CD14-positive monocyte (primary cell): Measurements from ENCODE around the gene DAB2IP. TPM values are rescaled to one million over a fixed set of nuclear protein-coding genes. Genes with fewer than 3 reads are reported as not detected.

Source experiments
- DNase-seq, 3 donors: peaks; one replicate each; pipeline ENCODE4 v3.0.0-alpha.2; 2011 to 2022
- H2AFZ ChIP-seq: 2 replicates; pipeline ENCODE4 v1.6.0; 2012; ENCODE audit warnings: mild to moderate bottlenecking, low read depth, low read length, inconsistent platforms; ENCODE audit not compliant: insufficient read depth, poor library complexity, severe bottlenecking
- H3K27ac ChIP-seq, 2 donors: 1 replicate in 1 of 2; 2 replicates in 1 of 2; pipeline ENCODE4 v1.5.1; 2012 to 2013; ENCODE audit warnings: low read length in 2 of 2, control low read depth in 1 of 2, inconsistent platforms in 1 of 2, low read depth in 1 of 2, mild to moderate bottlenecking in 1 of 2
- H3K27me3 ChIP-seq, 2 donors: one replicate each; pipeline versions ENCODE4 v1.6.0 to v1.6.1; 2011 to 2013; ENCODE audit warnings: low read length in 2 of 2; ENCODE audit not compliant: control insufficient read depth in 2 of 2, insufficient read depth in 2 of 2
- H3K36me3 ChIP-seq, 2 donors: replicated peaks in 1 of 2; 1 replicate in 1 of 2; 2 replicates in 1 of 2; pipeline versions ENCODE4 v1.5.1 to v1.6.1; 2012 to 2013; ENCODE audit warnings: low read length in 2 of 2, control low read depth in 1 of 2, inconsistent platforms in 1 of 2, mild to moderate bottlenecking in 1 of 2; ENCODE audit not compliant: insufficient read depth in 2 of 2, control insufficient read depth in 1 of 2
- H3K4me1 ChIP-seq, 2 donors: 1 replicate in 1 of 2; 2 replicates in 1 of 2; pipeline versions ENCODE4 v1.5.1 to v1.6.1; 2012 to 2013; ENCODE audit warnings: low read length in 2 of 2, control low read depth in 1 of 2, inconsistent platforms in 1 of 2, mild to moderate bottlenecking in 1 of 2, moderate library complexity in 1 of 2; ENCODE audit not compliant: insufficient read depth in 2 of 2, control insufficient read depth in 1 of 2
- H3K4me2 ChIP-seq: replicated peaks from 2 replicates; pipeline ENCODE3; 2012; ENCODE audit warnings: low read length, moderate library complexity, mild to moderate bottlenecking; ENCODE audit not compliant: poor library complexity, severe bottlenecking; ENCODE audit errors: extremely low read depth
- H3K4me3 ChIP-seq, 3 experiments: fragments of 200-600 bp in 1 of 3; sonication (generic) in 1 of 3; replicated peaks in 1 of 3; 1 replicate in 2 of 3; 2 replicates in 1 of 3; pipeline ENCODE4 v1.5.1; 2011 to 2013; ENCODE audit warnings: low read length in 3 of 3, mild to moderate bottlenecking in 3 of 3, control low read depth in 2 of 3, low read depth in 2 of 3, inconsistent platforms in 1 of 3, moderate library complexity in 1 of 3
- H3K79me2 ChIP-seq: 2 replicates; pipeline ENCODE4 v1.6.0; 2012; ENCODE audit warnings: mild to moderate bottlenecking, control low read depth, inconsistent platforms, low read length, moderate library complexity; ENCODE audit not compliant: insufficient read depth
- H3K9ac ChIP-seq: 2 replicates; pipeline ENCODE4 v1.6.0; 2017; ENCODE audit warnings: low read length, mild to moderate bottlenecking; ENCODE audit not compliant: insufficient read depth, poor library complexity, severe bottlenecking
- H3K9me3 ChIP-seq, 2 donors: replicated peaks in 1 of 2; 1 replicate in 1 of 2; 2 replicates in 1 of 2; pipeline versions ENCODE4 v1.5.1 to v1.6.1; 2012 to 2013; ENCODE audit warnings: low read length in 2 of 2, control low read depth in 1 of 2; ENCODE audit not compliant: control insufficient read depth in 1 of 2, insufficient read depth in 1 of 2
- H4K20me1 ChIP-seq: 2 replicates; pipeline ENCODE4 v1.6.0; 2012; ENCODE audit warnings: mild to moderate bottlenecking, low read length, control low read depth, moderate library complexity; ENCODE audit not compliant: insufficient read depth
- H3K27ac Mint-ChIP-seq, 7 donors: one replicate each; pipeline ENCODE4 v1.8.0; 2020; ENCODE audit warnings: mild to moderate bottlenecking in 7 of 7, mixed read lengths in 7 of 7, moderate library complexity in 6 of 7, inconsistent platforms in 2 of 7
- H3K27me3 Mint-ChIP-seq, 3 donors: one replicate each; pipeline ENCODE4 v1.8.0; 2021 to 2022; ENCODE audit warnings: low read depth in 3 of 3, mild to moderate bottlenecking in 3 of 3, mixed read lengths in 3 of 3, moderate library complexity in 3 of 3, inconsistent platforms in 1 of 3
- H3K36me3 Mint-ChIP-seq, 2 donors: one replicate each; pipeline ENCODE4 v1.8.0; 2020; ENCODE audit warnings: mixed read lengths in 2 of 2, inconsistent platforms in 1 of 2, mild to moderate bottlenecking in 1 of 2
- H3K4me1 Mint-ChIP-seq: one replicate; pipeline ENCODE4 v1.8.0; 2020; ENCODE audit warnings: mild to moderate bottlenecking, mixed read lengths
- H3K4me3 Mint-ChIP-seq, 2 donors: one replicate each; pipeline ENCODE4 v1.8.0; 2020; ENCODE audit warnings: mild to moderate bottlenecking in 2 of 2, mixed read lengths in 2 of 2, moderate library complexity in 1 of 2
- H3K9me3 Mint-ChIP-seq, 7 donors: one replicate each; pipeline ENCODE4 v1.8.0; 2020 to 2022; ENCODE audit warnings: mixed read lengths in 7 of 7, mild to moderate bottlenecking in 6 of 7, moderate library complexity in 6 of 7, inconsistent platforms in 2 of 7
- CTCF ChIP-seq: fragments of 200-600 bp; IDR thresholded peaks from one replicate; pipeline ENCODE4 v1.8.0; 2022; ENCODE audit warnings: antibody characterized with exemption, mild to moderate bottlenecking
- WGBS: methylation state at CpG from one replicate; pipeline ENCODE4 v1.1.5; 2013; ENCODE audit warnings: missing lambda C conversion rate; ENCODE audit not compliant: insufficient coverage; 5-methylcytosine and 5-hydroxymethylcytosine counted together
- intact Hi-C, 2 donors: fragments of 100-400 bp; cut with micrococcal nuclease; formaldehyde crosslinking; loops; one replicate each; pipeline versions ENCODE4 v1.15.0 to v1.15.1; 2023
- polyA plus RNA-seq, 3 donors: library from polyadenylated mRNA; depleted of rRNA in 1 of 3; unstranded in 2 of 3; stranded (reverse) in 1 of 3; fragments of 300-500 nt in 2 of 3; fragments of >200 nt in 1 of 3; fragmentation: Illumina TruSeq in 2 of 3; gene quantifications; 1 replicate in 2 of 3; 2 replicates in 1 of 3; pipeline ENCODE4 v1.2.3, GENCODE V29; 2012 to 2021

DAB2IP gene
- polyA plus RNA-seq, 3 donors, result 0.13 TPM; not detected in 2

GRCh38 chr9:121631115-121631514, 20.3 kb upstream of the DAB2IP start:
- Histone ChIP-seq H3K27me3 (no peaks in the 10 kb centered on the region), H3K4me3 (no peak overlapping the region), H3K9me3 (no peaks in the 10 kb centered on the region), H4K20me1 (no peaks in the 10 kb centered on the region), H3K36me3 (no peaks in the 10 kb centered on the region), H3K4me1 (peaks cover 6 to 8% of the 10 kb centered on the region in 2 donors), H3K27ac (no peak overlapping the region), H3K79me2 (no peaks in the 10 kb centered on the region), H3K9ac (no peak overlapping the region), H2AFZ (no peak overlapping the region), H3K4me2 (no peak overlapping the region)
- DNase-seq, result no peak
- 91% methylated on average over 1 of the region's 3 CpGs for WGBS
- no peak overlapping the region for H3K4me3 Mint-ChIP-seq
- peaks cover 0 to 1% (median 0%) of the 10 kb centered on the region in 7 donors for H3K9me3 Mint-ChIP-seq
- no peaks in the 10 kb centered on the region for H3K36me3 Mint-ChIP-seq
- no peak for TF ChIP-seq CTCF
- no peak overlapping the region for H3K27ac Mint-ChIP-seq
- intact Hi-C loops, result no loop called here
- peaks cover 3 to 24% (median 9%) of the 10 kb centered on the region in 3 donors for H3K27me3 Mint-ChIP-seq
- peaks cover 14% of the 10 kb centered on the region for H3K4me1 Mint-ChIP-seq

GRCh38 chr9:121631978-121632418, 19.4 kb upstream of the DAB2IP start:
- Histone ChIP-seq H2AFZ (no peak overlapping the region), H3K79me2 (no peaks in the 10 kb centered on the region), H3K27me3 (no peaks in the 10 kb centered on the region), H4K20me1 (no peaks in the 10 kb centered on the region), H3K36me3 (no peaks in the 10 kb centered on the region), H3K4me3 (no peak overlapping the region), H3K4me2 (no peak overlapping the region), H3K4me1 (peaks cover 6 to 8% of the 10 kb centered on the region in 2 donors), H3K9ac (no peak overlapping the region), H3K9me3 (no peaks in the 10 kb centered on the region), H3K27ac (no peak overlapping the region)
- TF ChIP-seq CTCF, result no peak
- 94% methylated on average over 17 of the region's 18 CpGs for WGBS
- no peak for DNase-seq
- Mint-ChIP-seq H3K27me3 (peaks cover 8 to 31% (median 8%) of the 10 kb centered on the region in 3 donors), H3K4me3 (no peak overlapping the region), H3K9me3 (peaks cover 0 to 1% (median 0%) of the 10 kb centered on the region in 7 donors), H3K36me3 (no peaks in the 10 kb centered on the region), H3K27ac (no peak overlapping the region), H3K4me1 (peaks cover 18% of the 10 kb centered on the region)
- intact Hi-C loops, result no loop called here
